Prostate gland (tissue), 2 donors: ENCODE measurements around the gene DUS1L.

ENCODE experiments used
- POLR2A ChIP-seq: fragments of 450-650 bp; IDR thresholded peaks from one replicate; pipeline ENCODE4 v1.6.1; 2016; ENCODE audit warnings: antibody characterized with exemption, mild to moderate bottlenecking
- TF ChIP-seq, protein P1 (sequence below), 4 experiments: fragments of 200-600 bp in 2 of 4; fragments of 450-650 bp in 2 of 4; sonication (generic) in 2 of 4; IDR thresholded peaks; 1 replicate in 3 of 4; 2 replicates in 1 of 4; pipeline ENCODE4 v1.5.1; 2016 to 2019; ENCODE audit warnings: antibody characterized with exemption in 4 of 4, mild to moderate bottlenecking in 2 of 4, moderate library complexity in 2 of 4

DNA sequence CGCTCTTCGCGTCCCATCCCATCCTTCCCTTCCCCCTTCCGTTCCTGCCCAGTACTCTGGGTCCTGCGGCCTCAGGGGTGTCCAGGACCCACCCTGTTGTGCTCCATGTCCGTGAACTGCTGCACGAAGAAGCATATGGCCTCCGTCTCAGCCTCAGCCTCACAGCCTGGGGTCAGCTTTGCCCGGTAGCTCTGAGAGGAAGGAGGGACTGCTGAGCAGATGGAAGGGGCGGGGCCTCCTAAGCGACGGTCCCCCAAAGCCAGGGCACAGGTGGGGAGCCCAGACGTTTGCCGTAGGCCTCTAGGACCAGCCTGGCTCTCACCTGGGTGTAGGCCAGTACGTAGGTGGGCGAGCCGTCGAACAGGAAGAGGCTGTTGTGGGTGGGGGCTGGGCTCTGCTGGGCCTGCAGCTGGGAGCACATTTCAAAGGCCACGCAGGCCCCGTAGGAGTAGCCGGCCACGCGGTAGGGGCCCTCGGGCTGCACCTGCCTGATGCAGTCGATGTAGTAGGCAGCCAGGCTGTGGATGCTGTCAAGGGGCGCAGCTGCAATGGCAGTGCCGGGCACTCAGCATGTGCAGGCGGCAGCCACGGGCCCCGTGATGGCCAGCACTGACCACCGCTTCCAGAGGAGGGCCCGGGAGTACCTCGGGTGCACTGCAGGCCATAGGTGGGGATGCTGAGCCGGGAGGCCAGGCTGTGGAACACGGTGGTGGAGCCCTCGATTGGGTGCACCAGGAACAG, 14.6 kb upstream of the DUS1L start:
- TF ChIP-seq, protein P1, sequence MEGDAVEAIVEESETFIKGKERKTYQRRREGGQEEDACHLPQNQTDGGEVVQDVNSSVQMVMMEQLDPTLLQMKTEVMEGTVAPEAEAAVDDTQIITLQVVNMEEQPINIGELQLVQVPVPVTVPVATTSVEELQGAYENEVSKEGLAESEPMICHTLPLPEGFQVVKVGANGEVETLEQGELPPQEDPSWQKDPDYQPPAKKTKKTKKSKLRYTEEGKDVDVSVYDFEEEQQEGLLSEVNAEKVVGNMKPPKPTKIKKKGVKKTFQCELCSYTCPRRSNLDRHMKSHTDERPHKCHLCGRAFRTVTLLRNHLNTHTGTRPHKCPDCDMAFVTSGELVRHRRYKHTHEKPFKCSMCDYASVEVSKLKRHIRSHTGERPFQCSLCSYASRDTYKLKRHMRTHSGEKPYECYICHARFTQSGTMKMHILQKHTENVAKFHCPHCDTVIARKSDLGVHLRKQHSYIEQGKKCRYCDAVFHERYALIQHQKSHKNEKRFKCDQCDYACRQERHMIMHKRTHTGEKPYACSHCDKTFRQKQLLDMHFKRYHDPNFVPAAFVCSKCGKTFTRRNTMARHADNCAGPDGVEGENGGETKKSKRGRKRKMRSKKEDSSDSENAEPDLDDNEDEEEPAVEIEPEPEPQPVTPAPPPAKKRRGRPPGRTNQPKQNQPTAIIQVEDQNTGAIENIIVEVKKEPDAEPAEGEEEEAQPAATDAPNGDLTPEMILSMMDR (IDR thresholded peaks at IDR 0.05), result no peak
- no peak for TF ChIP-seq POLR2A
